ENCODE measurements around the gene SLC36A1. TPM values are rescaled to one million over a fixed set of nuclear protein-coding genes. Genes with fewer than 3 reads are reported as not detected.
"Not testable (repeated sequence)": the region's sequence is repeated elsewhere in the genome, so short reads cannot be mapped to it uniquely, and the experiment has no call there.

SLC36A1 gene
- total RNA-seq, 1 experiment from 2014 or later: 10.4 TPM

DNA sequence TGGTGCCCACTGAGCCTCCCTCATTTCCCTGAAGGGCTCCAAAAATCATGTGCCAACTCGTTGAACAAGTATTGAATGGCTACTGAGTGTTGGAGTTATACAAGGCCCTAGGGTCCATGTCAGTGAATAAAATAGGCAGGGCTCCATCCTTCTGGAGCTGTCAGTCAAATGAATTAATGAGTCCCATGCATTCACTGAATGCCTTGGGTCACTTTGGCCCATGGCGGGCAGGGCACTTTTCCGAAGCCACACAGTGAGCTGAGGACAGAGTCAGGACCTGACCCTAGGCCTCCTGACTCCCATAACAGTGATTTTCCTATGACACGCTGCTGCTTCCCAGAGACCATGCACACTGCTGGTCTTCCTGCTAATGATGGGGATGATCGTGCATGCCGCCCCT is 27.3 kb upstream of the SLC36A1 start:
- Mint-ChIP-seq H3K4me1 (ENCODE audit: insufficient read depth, unreplicated experiment) (no peaks in the 10 kb centered on the region), H3K27me3 (ENCODE audit: insufficient read depth, unreplicated experiment) (peaks cover 44% of the 10 kb centered on the region), H3K27ac (ENCODE audit: low read depth, unreplicated experiment) (no peak overlapping the region), H3K4me3 (ENCODE audit: unreplicated experiment) (no peak overlapping the region), H3K36me3 (ENCODE audit: insufficient read depth, unreplicated experiment) (no peaks in the 10 kb centered on the region), H3K9me3 (ENCODE audit: unreplicated experiment) (peaks cover 15% of the 10 kb centered on the region)
- ChIA-PET CTCF (interaction anchor here (0.6 kb wide), 1 partner anchor 231 kb away, joined by 3 read pairs; no protein-coding TSS in a partner anchor), POLR2A (no interaction called here)
- intact Hi-C loops (cut with micrococcal nuclease): no loop called here
- TF ChIP-seq, protein P1, sequence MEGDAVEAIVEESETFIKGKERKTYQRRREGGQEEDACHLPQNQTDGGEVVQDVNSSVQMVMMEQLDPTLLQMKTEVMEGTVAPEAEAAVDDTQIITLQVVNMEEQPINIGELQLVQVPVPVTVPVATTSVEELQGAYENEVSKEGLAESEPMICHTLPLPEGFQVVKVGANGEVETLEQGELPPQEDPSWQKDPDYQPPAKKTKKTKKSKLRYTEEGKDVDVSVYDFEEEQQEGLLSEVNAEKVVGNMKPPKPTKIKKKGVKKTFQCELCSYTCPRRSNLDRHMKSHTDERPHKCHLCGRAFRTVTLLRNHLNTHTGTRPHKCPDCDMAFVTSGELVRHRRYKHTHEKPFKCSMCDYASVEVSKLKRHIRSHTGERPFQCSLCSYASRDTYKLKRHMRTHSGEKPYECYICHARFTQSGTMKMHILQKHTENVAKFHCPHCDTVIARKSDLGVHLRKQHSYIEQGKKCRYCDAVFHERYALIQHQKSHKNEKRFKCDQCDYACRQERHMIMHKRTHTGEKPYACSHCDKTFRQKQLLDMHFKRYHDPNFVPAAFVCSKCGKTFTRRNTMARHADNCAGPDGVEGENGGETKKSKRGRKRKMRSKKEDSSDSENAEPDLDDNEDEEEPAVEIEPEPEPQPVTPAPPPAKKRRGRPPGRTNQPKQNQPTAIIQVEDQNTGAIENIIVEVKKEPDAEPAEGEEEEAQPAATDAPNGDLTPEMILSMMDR (IDR thresholded peaks at IDR 0.05; ENCODE audit: unreplicated experiment): no peak
- no TSS peak for BruUV-seq (replicated peaks)
- no peak for DNase-seq (ENCODE audit: unreplicated experiment)

DNA sequence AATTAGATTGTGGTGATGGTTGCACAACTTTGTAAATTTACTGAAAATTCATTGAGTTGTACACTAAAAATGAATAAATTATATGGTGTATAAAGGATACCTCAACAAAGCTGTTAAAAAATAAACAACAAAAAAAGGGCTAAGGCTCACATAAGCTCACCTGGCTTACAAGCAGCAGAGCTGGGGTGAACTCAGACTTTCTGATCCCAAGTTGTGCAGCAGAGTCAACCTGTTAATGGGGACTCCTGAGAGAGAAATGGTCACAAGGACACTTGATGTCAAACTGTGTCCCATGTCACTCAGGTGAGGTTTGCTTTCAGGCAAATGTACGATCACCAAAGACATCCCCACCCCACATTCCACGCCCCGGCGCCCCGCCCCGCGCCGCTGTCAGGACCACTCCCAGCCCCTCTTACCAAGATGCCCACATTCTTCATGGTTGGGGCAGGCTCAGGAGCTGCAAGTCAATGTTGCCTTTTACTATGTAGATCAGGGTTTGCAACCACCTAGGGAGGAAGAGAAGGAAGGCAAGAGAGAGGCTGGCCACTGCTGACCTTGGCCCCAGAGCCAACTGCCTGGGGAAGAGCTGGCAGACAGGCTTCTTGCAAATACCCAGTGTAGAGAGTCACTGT is 22.4 kb upstream of the SLC36A1 start:
- peaks cover 6% of the 10 kb centered on the region for H3K9me3 Mint-ChIP-seq (ENCODE audit: unreplicated experiment)
- peaks cover 37% of the 10 kb centered on the region for H3K27me3 Mint-ChIP-seq (ENCODE audit: insufficient read depth, unreplicated experiment)
- BruUV-seq (replicated peaks): no TSS peak
- ChIA-PET CTCF (interaction anchor here (0.7 to 0.8 kb wide), 2 partner anchors 66 to 226 kb away, joined by 3 read pairs; no protein-coding TSS in a partner anchor), POLR2A (no interaction called here)
- H3K4me1 Mint-ChIP-seq (ENCODE audit: insufficient read depth, unreplicated experiment): no peaks in the 10 kb centered on the region
- peaks cover 4% of the 10 kb centered on the region for H3K36me3 Mint-ChIP-seq (ENCODE audit: insufficient read depth, unreplicated experiment)
- H3K27ac Mint-ChIP-seq (ENCODE audit: low read depth, unreplicated experiment): no peak overlapping the region
- intact Hi-C loops (cut with micrococcal nuclease): no loop called here
- TF ChIP-seq, protein P1 (IDR thresholded peaks at IDR 0.05; ENCODE audit: unreplicated experiment): no peak
- no peak overlapping the region for H3K4me3 Mint-ChIP-seq (ENCODE audit: unreplicated experiment)
- DNase-seq (ENCODE audit: unreplicated experiment): no peak

DNA sequence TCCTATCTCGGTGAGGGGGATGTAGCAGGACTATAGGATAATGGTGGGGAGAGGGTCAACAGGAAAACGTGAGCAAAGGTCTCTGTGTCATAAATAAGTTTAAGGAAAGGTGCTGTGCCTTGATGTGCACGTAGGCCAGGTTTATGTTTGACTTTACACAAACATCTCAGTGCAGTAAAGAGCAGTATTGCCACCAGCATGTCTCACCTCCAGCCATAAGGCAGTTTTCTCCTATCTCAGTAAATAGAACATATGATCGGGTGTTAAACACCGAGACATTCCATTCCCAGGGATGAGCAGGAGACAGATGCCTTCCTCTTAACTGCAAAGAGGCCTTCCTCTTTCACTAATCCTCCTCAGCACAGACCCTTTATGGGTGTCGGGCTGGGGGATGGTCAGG is 21.1 kb upstream of the SLC36A1 start:
- H3K4me1 Mint-ChIP-seq (ENCODE audit: insufficient read depth, unreplicated experiment); H3K27ac Mint-ChIP-seq (ENCODE audit: low read depth, unreplicated experiment); BruUV-seq (replicated peaks); CTCF ChIA-PET; H3K9me3 Mint-ChIP-seq (ENCODE audit: unreplicated experiment); DNase-seq (ENCODE audit: unreplicated experiment); H3K36me3 Mint-ChIP-seq (ENCODE audit: insufficient read depth, unreplicated experiment); POLR2A ChIA-PET; H3K4me3 Mint-ChIP-seq (ENCODE audit: unreplicated experiment); intact Hi-C loops (cut with micrococcal nuclease): not testable (repeated sequence)
- peaks cover 33% of the 10 kb centered on the region for H3K27me3 Mint-ChIP-seq (ENCODE audit: insufficient read depth, unreplicated experiment)

DNA sequence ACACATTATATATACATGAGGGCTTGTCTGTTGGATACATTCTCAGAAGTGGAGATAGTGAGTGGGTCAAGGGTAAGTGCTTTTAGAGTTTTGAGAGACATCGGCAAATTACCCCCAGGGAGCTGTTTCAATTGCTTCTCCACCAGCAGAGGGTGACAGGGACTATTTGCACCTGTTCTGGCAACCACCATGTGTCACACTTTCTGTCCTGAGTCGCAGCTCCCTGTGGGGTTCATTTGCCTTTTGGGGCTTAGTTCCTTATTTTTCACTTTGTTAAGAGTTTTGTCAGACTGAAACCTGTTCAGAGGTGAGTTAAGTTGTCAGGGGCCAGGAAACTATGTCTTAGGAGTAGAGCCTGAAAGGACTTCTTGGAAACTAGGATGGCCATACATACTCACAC is 20.1 kb upstream of the SLC36A1 start:
- intact Hi-C loops (cut with micrococcal nuclease): no loop called here
- no TSS peak for BruUV-seq (replicated peaks)
- peaks cover 4% of the 10 kb centered on the region for H3K36me3 Mint-ChIP-seq (ENCODE audit: insufficient read depth, unreplicated experiment)
- TF ChIP-seq, protein P1 (IDR thresholded peaks at IDR 0.05; ENCODE audit: unreplicated experiment): no peak
- no peak for DNase-seq (ENCODE audit: unreplicated experiment)
- H3K27ac Mint-ChIP-seq (ENCODE audit: low read depth, unreplicated experiment): no peak overlapping the region
- peaks cover 24% of the 10 kb centered on the region for H3K27me3 Mint-ChIP-seq (ENCODE audit: insufficient read depth, unreplicated experiment)
- H3K4me3 Mint-ChIP-seq (ENCODE audit: unreplicated experiment): no peak overlapping the region
- CTCF ChIA-PET: interaction anchor here (0.6 to 1.1 kb wide), 2 partner anchors 40 to 300 kb away, joined by 3 to 4 read pairs; no protein-coding TSS in a partner anchor
- no peaks in the 10 kb centered on the region for H3K4me1 Mint-ChIP-seq (ENCODE audit: insufficient read depth, unreplicated experiment)
- POLR2A ChIA-PET: interaction anchor here (0.6 to 0.8 kb wide), 2 partner anchors 20 to 232 kb away, joined by 3 read pairs; no protein-coding TSS in a partner anchor
- no peaks in the 10 kb centered on the region for H3K9me3 Mint-ChIP-seq (ENCODE audit: unreplicated experiment)
